MCF 10A (cell line): ENCODE results near the gene RASA1. TPM values are rescaled to one million over a fixed set of nuclear protein-coding genes. Genes with fewer than 3 reads are reported as not detected.

ENCODE experiments used
- BruUV-seq: library from RNA; stranded (reverse); fragments of 400-500 nt; replicated peaks from 2 replicates; lab custom pipeline; 2021; lab: Mats Ljungman, UMichigan
- CTCF ChIA-PET: fragments of 300-600 bp; sonication (Branson Sonifier 250); formaldehyde crosslinking; extraction: SDS; loops from one replicate; lab custom pipeline; 2021; ENCODE audit warnings: antibody characterized with exemption, inconsistent platforms; lab: Yijun Ruan, JAX
- POLR2A ChIA-PET: fragments of 300-600, 350-650 bp; sonication (Branson Sonifier 250); formaldehyde crosslinking; extraction: SDS; loops from one replicate; lab custom pipeline; 2020; ENCODE audit warnings: antibody characterized with exemption, inconsistent platforms; lab: Yijun Ruan, JAX
- DNase-seq: peaks from one replicate; pipeline ENCODE4 v3.0.0-alpha.2; 2018; ENCODE audit not compliant: unreplicated experiment
- H3K27ac Mint-ChIP-seq: one replicate; pipeline ENCODE4 v1.8.0; 2022; ENCODE audit warnings: mild to moderate bottlenecking, low read depth, mixed read lengths; ENCODE audit not compliant: unreplicated experiment
- H3K27me3 Mint-ChIP-seq: one replicate; pipeline ENCODE4 v1.8.0; 2022; ENCODE audit warnings: mixed read lengths; ENCODE audit not compliant: insufficient read depth, unreplicated experiment
- H3K36me3 Mint-ChIP-seq: one replicate; pipeline ENCODE4 v1.8.0; 2022; ENCODE audit warnings: mild to moderate bottlenecking, moderate library complexity, mixed read lengths; ENCODE audit not compliant: insufficient read depth, unreplicated experiment
- H3K4me1 Mint-ChIP-seq: one replicate; pipeline ENCODE4 v1.8.0; 2022; ENCODE audit warnings: mixed read lengths; ENCODE audit not compliant: insufficient read depth, unreplicated experiment
- H3K4me3 Mint-ChIP-seq: one replicate; pipeline ENCODE4 v1.8.0; 2022; ENCODE audit warnings: mild to moderate bottlenecking, moderate library complexity, mixed read lengths; ENCODE audit not compliant: unreplicated experiment
- H3K9me3 Mint-ChIP-seq: one replicate; pipeline ENCODE4 v1.8.0; 2022; ENCODE audit warnings: mixed read lengths; ENCODE audit not compliant: unreplicated experiment
- CTCF ChIP-seq: fragments of 200-600 bp; IDR thresholded peaks from one replicate; pipeline ENCODE4 v1.8.0; 2022; ENCODE audit warnings: antibody characterized with exemption, mild to moderate bottlenecking; ENCODE audit not compliant: unreplicated experiment
- intact Hi-C: fragments of 100-400 bp; cut with micrococcal nuclease; formaldehyde crosslinking; loops from 2 replicates; pipeline ENCODE4 v1.14.1; 2022
- total RNA-seq: library from RNA; stranded (reverse); gene quantifications from 2 replicates; pipeline ENCODE4 v1.2.3, GENCODE V29; 2022

Gene RASA1
- total RNA-seq, 1 experiment from 2014 or later, result 68.6 TPM

- Mint-ChIP-seq H3K36me3 (peaks cover 12% of the 10 kb centered on the region), H3K27ac (peak overlapping the region; percentile 25), H3K27me3 (no peaks in the 10 kb centered on the region), H3K4me1 (peaks cover 20% of the 10 kb centered on the region), H3K4me3 (no peak overlapping the region), H3K9me3 (no peaks in the 10 kb centered on the region)
- TF ChIP-seq CTCF, result no peak
- ChIA-PET POLR2A (interaction anchor here (1.0 to 1.3 kb wide), 4 partner anchors 10 to 194 kb away, joined by 3 to 4 read pairs (median 3); no protein-coding TSS in a partner anchor), CTCF (interaction anchor here (0.5 to 0.6 kb wide), 2 partner anchors 39 to 302 kb away, joined by 3 to 4 read pairs; no protein-coding TSS in a partner anchor)
- no peak for DNase-seq
- intact Hi-C loops, result no loop called here
- BruUV-seq, result no TSS peak
These were observed 45.5 kb downstream of the RASA1 start for GRCh38 chr5:87313216-87313615.

DNA sequence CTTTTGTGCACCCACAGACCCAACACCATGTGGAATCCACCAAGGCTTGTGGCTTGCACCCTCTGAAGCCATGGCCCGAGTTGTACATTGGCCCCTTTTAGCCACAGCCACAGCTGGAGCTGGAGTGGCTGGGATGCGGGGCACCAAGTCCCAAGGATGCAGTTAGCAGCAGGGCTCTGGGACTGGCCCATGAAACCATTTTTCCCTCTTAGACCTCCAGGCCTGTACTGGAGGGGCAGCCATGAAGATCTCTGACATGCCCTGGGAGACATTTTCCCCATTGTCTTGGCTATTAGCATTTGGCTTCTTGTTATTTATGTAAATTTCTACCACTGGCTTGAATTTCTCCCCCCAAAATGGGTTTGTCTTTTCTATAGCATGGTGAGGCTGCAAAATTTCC, 51.8 kb downstream of the RASA1 start:
- TF ChIP-seq CTCF, result no peak
- intact Hi-C loops, result no loop called here
- Mint-ChIP-seq H3K27me3 (no peaks in the 10 kb centered on the region), H3K27ac (no peak overlapping the region), H3K4me1 (peaks cover 9% of the 10 kb centered on the region), H3K9me3 (no peaks in the 10 kb centered on the region), H3K36me3 (peaks cover 6% of the 10 kb centered on the region), H3K4me3 (no peak overlapping the region)
- POLR2A ChIA-PET, result no interaction called here
- BruUV-seq, result no TSS peak
- CTCF ChIA-PET, result no interaction called here
- DNase-seq, result no peak

GRCh38 chr5:87321605-87322004, 53.9 kb downstream of the RASA1 start:
- DNase-seq, result no peak
- no TSS peak for BruUV-seq
- ChIA-PET CTCF (interaction anchor here (0.8 kb wide), 1 partner anchor 79 kb away, joined by 3 read pairs; no protein-coding TSS in a partner anchor), POLR2A (no interaction called here)
- Mint-ChIP-seq H3K27me3 (no peaks in the 10 kb centered on the region), H3K4me3 (no peak overlapping the region), H3K9me3 (no peaks in the 10 kb centered on the region), H3K4me1 (peaks cover 7% of the 10 kb centered on the region), H3K36me3 (peaks cover 6% of the 10 kb centered on the region), H3K27ac (no peak overlapping the region)
- TF ChIP-seq CTCF, result no peak
- intact Hi-C loops, result no loop called here

- peak overlapping the region; percentile 17 for H3K27ac Mint-ChIP-seq
- no peak for TF ChIP-seq CTCF
- no peaks in the 10 kb centered on the region for H3K27me3 Mint-ChIP-seq
- H3K4me1 Mint-ChIP-seq, result peaks cover 7% of the 10 kb centered on the region
- intact Hi-C loops, result no loop called here
- peaks cover 6% of the 10 kb centered on the region for H3K36me3 Mint-ChIP-seq
- DNase-seq, result no peak
- POLR2A ChIA-PET, result no interaction called here
- no peak overlapping the region for H3K4me3 Mint-ChIP-seq
- BruUV-seq, result no TSS peak
- no peaks in the 10 kb centered on the region for H3K9me3 Mint-ChIP-seq
- CTCF ChIA-PET, result interaction anchor here (0.8 kb wide), 1 partner anchor 78 kb away, joined by 3 read pairs; no protein-coding TSS in a partner anchor
These were observed 54.7 kb downstream of the RASA1 start for GRCh38 chr5:87322381-87322780.
